OCI-LY1 (cell line): ENCODE results near the gene IGF1R.

Experiments used
- H2AFZ ChIP-seq: fragments of 200-600 bp; sonication (generic), shearing (Covaris generic); 2 replicates; pipeline ENCODE4 v1.6.0; 2014; ENCODE audit warnings: antibody characterized with exemption, mild to moderate bottlenecking, low read length
- H3F3A ChIP-seq: fragments of 200-600 bp; sonication (generic), shearing (Covaris generic); 2 replicates; pipeline ENCODE4 v1.6.0; 2014; ENCODE audit warnings: mild to moderate bottlenecking, antibody characterized with exemption, low read length, moderate library complexity; ENCODE audit not compliant: insufficient read depth
- H3K27ac ChIP-seq: fragments of 200-600 bp; sonication (generic); 2 replicates; pipeline ENCODE4 v1.5.1; 2014; ENCODE audit warnings: low read length, mixed run types, mild to moderate bottlenecking, low read depth; ENCODE audit not compliant: poor library complexity, severe bottlenecking
- H3K27me3 ChIP-seq: fragments of 200-600 bp; sonication (generic); 2 replicates; pipeline ENCODE4 v1.6.0; 2014; ENCODE audit warnings: antibody characterized with exemption, mild to moderate bottlenecking, low read length, moderate library complexity; ENCODE audit not compliant: insufficient read depth
- H3K36me3 ChIP-seq: fragments of 200-600 bp; sonication (generic); 2 replicates; pipeline ENCODE4 v1.6.1; 2014; ENCODE audit warnings: mild to moderate bottlenecking, antibody characterized with exemption, low read length, moderate library complexity, mixed read lengths; ENCODE audit not compliant: insufficient read depth
- H3K4me1 ChIP-seq: fragments of 200-600 bp; sonication (generic); 2 replicates; pipeline ENCODE4 v1.5.1; 2014; ENCODE audit warnings: mild to moderate bottlenecking, low read length, moderate library complexity; ENCODE audit not compliant: insufficient read depth, severe bottlenecking
- H3K4me2 ChIP-seq: fragments of 200-600 bp; sonication (generic), shearing (Covaris generic); 2 replicates; pipeline ENCODE4 v1.6.1; 2014; ENCODE audit warnings: low read length
- H3K4me3 ChIP-seq: fragments of 200-600 bp; sonication (generic); 2 replicates; pipeline ENCODE4 v1.5.1; 2014; ENCODE audit warnings: low read length, low read depth, mild to moderate bottlenecking, mixed read lengths; ENCODE audit not compliant: poor library complexity, severe bottlenecking
- H3K79me2 ChIP-seq: fragments of 200-600 bp; shearing (Covaris generic); 2 replicates; pipeline ENCODE4 v1.6.1; 2016; ENCODE audit warnings: mixed run types, low read length, mixed read lengths; ENCODE audit not compliant: insufficient read depth
- H3K9ac ChIP-seq: fragments of 200-600 bp; sonication (generic), shearing (Covaris generic); 2 replicates; pipeline ENCODE4 v1.6.1; 2014; ENCODE audit warnings: mild to moderate bottlenecking, low read length, mixed read lengths
- H3K9me2 ChIP-seq: fragments of 200-600 bp; sonication (generic), shearing (Covaris generic); 2 replicates; pipeline ENCODE4 v1.6.1; 2014; ENCODE audit warnings: low read depth, mild to moderate bottlenecking, low read length, mixed read lengths
- H3K9me3 ChIP-seq: fragments of 200-600 bp; shearing (Covaris generic); 2 replicates; pipeline ENCODE4 v1.6.1; 2014; ENCODE audit warnings: low read length, mixed read lengths
- H4K20me1 ChIP-seq: fragments of 200-600 bp; sonication (generic), shearing (Covaris generic); 2 replicates; pipeline ENCODE4 v1.6.0; 2016; ENCODE audit warnings: mild to moderate bottlenecking, low read length; ENCODE audit not compliant: insufficient read depth
- CTCF ChIP-seq: fragments of 200-600 bp; sonication (generic), shearing (Covaris generic); IDR thresholded peaks from 2 replicates; pipeline ENCODE4 v1.5.1; 2017; ENCODE audit warnings: mild to moderate bottlenecking, antibody characterized with exemption, low read length, moderate library complexity, mixed read lengths
- EZH2 ChIP-seq: fragments of 200-600 bp; sonication (generic), shearing (Covaris generic); IDR thresholded peaks from 2 replicates; pipeline ENCODE4 v1.8.0; 2017; ENCODE audit warnings: borderline replicate concordance, mixed run types, mild to moderate bottlenecking, antibody characterized with exemption, low read length, moderate library complexity, mixed read lengths

IGF1R gene

GRCh38 chr15:98715890-98716443 is 67.6 kb downstream of the IGF1R start:
- no peaks in the 10 kb centered on the region for H3F3A ChIP-seq
- H3K4me3 ChIP-seq, result no peak overlapping the region
- H3K4me1 ChIP-seq, result no peaks in the 10 kb centered on the region
- no peaks in the 10 kb centered on the region for H3K79me2 ChIP-seq
- H3K9ac ChIP-seq, result no peak overlapping the region
- H3K4me2 ChIP-seq, result no peak overlapping the region
- no peaks in the 10 kb centered on the region for H3K36me3 ChIP-seq
- no peaks in the 10 kb centered on the region for H3K9me2 ChIP-seq
- H3K27me3 ChIP-seq, result peaks cover 3% of the 10 kb centered on the region; the same call in 1 of the 2 replicates
- no peaks in the 10 kb centered on the region for H3K9me3 ChIP-seq
- TF ChIP-seq EZH2, result no peak
- no peak for TF ChIP-seq CTCF
- no peaks in the 10 kb centered on the region for H4K20me1 ChIP-seq
- H2AFZ ChIP-seq, result no peak overlapping the region
- no peak overlapping the region for H3K27ac ChIP-seq

GRCh38 chr15:98717371-98717770 is 69.0 kb downstream of the IGF1R start:
- H4K20me1 ChIP-seq, result no peaks in the 10 kb centered on the region

GRCh38 chr15:98717942-98718341 is 69.6 kb downstream of the IGF1R start:
- H3K9me3 ChIP-seq, result no peaks in the 10 kb centered on the region
- no peaks in the 10 kb centered on the region; the same call in none of the 2 replicates for H3K27me3 ChIP-seq
- TF ChIP-seq EZH2 (no peak), CTCF (no peak)
- H3F3A ChIP-seq, result no peaks in the 10 kb centered on the region
- no peaks in the 10 kb centered on the region for H3K9me2 ChIP-seq
- no peak overlapping the region for H3K9ac ChIP-seq
- H3K4me1 ChIP-seq, result no peaks in the 10 kb centered on the region
- H3K79me2 ChIP-seq, result no peaks in the 10 kb centered on the region
- no peak overlapping the region for H2AFZ ChIP-seq
- H3K4me2 ChIP-seq, result no peak overlapping the region
- no peaks in the 10 kb centered on the region for H4K20me1 ChIP-seq
- H3K27ac ChIP-seq, result no peak overlapping the region
- H3K36me3 ChIP-seq, result no peaks in the 10 kb centered on the region
- H3K4me3 ChIP-seq, result no peak overlapping the region

More at GRCh38 chr15:98717371-98717770, 69.0 kb downstream of the IGF1R start:
- Histone ChIP-seq H3K4me3 (no peak overlapping the region), H2AFZ (no peak overlapping the region), H3K4me1 (no peaks in the 10 kb centered on the region), H3K27me3 (no peaks in the 10 kb centered on the region; the same call in 1 of the 2 replicates), H3K9me2 (no peaks in the 10 kb centered on the region), H3K9me3 (no peaks in the 10 kb centered on the region), H3F3A (no peaks in the 10 kb centered on the region), H3K27ac (no peak overlapping the region), H3K4me2 (no peak overlapping the region), H3K79me2 (no peaks in the 10 kb centered on the region), H3K9ac (no peak overlapping the region), H3K36me3 (no peaks in the 10 kb centered on the region)
- TF ChIP-seq EZH2 (no peak), CTCF (no peak)
